ENCODE results near the gene TMEM62.
"Not testable (repeated sequence)": the region's sequence is repeated elsewhere in the genome, so short reads cannot be mapped to it uniquely, and the experiment has no call there.

Gene TMEM62

DNA sequence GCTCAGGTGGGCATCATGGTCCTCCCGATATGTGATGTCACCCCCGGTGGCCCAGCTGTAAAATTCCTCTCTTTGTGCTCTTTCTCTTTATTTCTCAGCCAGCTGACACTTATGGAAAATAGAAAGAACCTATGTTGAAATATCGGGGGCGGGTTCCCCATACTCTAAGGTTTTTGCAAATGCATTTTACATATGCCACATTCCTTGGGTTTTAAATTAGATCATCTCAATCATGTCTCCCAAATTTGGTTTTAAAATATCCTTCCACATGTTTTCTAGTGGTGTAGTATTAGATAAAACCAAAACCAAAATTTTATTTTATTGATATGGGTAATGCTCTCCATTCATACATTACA, 4.4 kb upstream of the TMEM62 start:
- in situ Hi-C loops (cut with HindIII; ENCODE audit: low pct_unique_long_range_greater_than_20kb, low sequenced_read_pairs), result no loop called here
- DNase-seq (ENCODE audit: low read depth in 1 of 2, low spot score in 1 of 2), result no peak
- TF ChIP-seq JUND (IDR thresholded peaks at IDR 0.05; ENCODE audit: low read depth), result no peak

DNA sequence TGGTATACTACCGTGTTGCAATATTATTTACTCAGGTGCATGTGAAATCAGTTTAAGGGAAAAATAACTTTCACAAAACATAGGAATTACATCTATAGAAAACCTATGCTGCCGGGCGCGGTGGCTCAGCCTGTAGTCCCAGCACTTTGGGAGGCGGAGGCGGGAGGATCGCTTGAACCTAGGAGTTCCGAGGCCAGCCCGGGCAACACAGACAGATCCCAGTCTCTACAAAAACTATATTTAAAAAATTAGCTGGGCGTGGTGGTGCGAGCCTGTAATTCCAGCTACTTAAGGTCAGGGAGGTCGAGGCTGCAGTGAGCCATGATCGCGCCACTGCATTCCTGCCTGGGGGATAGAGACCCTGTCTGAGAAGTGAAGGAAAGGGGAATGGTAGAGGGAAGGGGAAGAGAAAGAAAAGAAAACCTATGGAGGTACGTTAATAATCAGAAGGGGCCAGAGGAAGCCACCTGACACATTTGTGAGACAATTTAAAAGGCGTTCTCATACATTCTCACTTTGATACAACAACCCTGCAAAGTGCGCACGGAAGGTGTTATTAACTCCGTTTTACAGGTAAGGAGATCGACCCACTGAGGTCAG, 456 bp upstream of the TMEM62 start:
- peak in 1 of 2 experiments; percentile 14 for DNase-seq (ENCODE audit: low read depth in 1 of 2, low spot score in 1 of 2)
- TF ChIP-seq JUND (IDR thresholded peaks at IDR 0.05; ENCODE audit: low read depth), result no peak
- in situ Hi-C loops (cut with HindIII; ENCODE audit: low pct_unique_long_range_greater_than_20kb, low sequenced_read_pairs), result no loop called here

- TF ChIP-seq JUND (IDR thresholded peaks at IDR 0.05; ENCODE audit: low read depth), result no peak
- in situ Hi-C loops (cut with HindIII; ENCODE audit: low pct_unique_long_range_greater_than_20kb, low sequenced_read_pairs), result no loop called here
- peak; percentile 11 to 18 for DNase-seq (ENCODE audit: low read depth in 1 of 2, low spot score in 1 of 2)
Observed at GRCh38 chr15:43134157-43134635, 810 bp downstream of the TMEM62 start.

DNA sequence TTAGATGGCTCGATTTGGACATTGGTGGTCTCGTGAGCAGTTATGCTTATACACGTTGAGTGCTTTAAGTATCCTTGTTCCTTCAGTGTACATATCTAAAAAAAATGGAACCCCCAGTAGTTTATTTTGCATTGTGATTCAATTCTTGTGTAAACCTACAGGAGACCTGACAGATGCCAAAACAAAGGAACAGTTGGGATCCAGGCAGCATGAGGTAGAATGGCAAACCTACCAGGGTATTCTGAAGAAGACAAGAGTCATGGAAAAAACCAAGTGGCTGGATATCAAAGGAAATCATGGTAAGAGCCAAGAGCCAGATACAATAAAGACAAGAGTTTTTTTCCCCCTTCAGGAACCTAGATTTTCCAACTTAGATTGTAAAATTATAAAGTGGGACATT, 2.0 kb downstream of the TMEM62 start:
- DNase-seq (ENCODE audit: low read depth in 1 of 2, low spot score in 1 of 2), result no peak
- in situ Hi-C loops (cut with HindIII; ENCODE audit: low pct_unique_long_range_greater_than_20kb, low sequenced_read_pairs), result no loop called here
- no peak for TF ChIP-seq JUND (IDR thresholded peaks at IDR 0.05; ENCODE audit: low read depth)

- no peak for TF ChIP-seq JUND (IDR thresholded peaks at IDR 0.05; ENCODE audit: low read depth)
- in situ Hi-C loops (cut with HindIII; ENCODE audit: low pct_unique_long_range_greater_than_20kb, low sequenced_read_pairs), result no loop called here
Observed at GRCh38 chr15:43143203-43143941, 10.0 kb downstream of the TMEM62 start.

DNA sequence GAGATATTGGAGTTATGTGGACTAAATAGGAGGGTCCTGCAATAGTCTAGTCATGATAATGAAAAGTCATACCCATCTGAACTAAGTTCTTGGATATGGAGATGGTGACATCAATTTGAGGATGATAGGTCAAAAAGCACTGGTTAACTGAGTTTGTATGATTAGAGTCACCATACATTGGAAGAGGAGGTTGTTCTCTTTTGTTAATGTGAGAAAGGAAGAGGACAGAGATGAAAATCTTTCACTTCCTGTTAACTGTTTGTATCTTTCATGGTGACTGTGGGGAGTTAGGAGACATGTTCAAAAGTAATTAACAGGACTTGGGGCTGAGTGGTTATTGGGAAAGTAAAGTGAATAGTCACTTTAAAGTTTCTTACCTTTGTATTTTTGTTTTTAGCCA, 11.1 kb downstream of the TMEM62 start:
- TF ChIP-seq JUND (IDR thresholded peaks at IDR 0.05; ENCODE audit: low read depth), result no peak
- DNase-seq (ENCODE audit: low read depth in 1 of 2, low spot score in 1 of 2), result no peak
- in situ Hi-C loops (cut with HindIII; ENCODE audit: low pct_unique_long_range_greater_than_20kb, low sequenced_read_pairs), result no loop called here

More at GRCh38 chr15:43143203-43143941, 10.0 kb downstream of the TMEM62 start:
- DNase-seq (ENCODE audit: low read depth in 1 of 2, low spot score in 1 of 2), result peak in 1 of 2 experiments; percentile 12

GRCh38 chr15:43146184-43146583, 12.8 kb downstream of the TMEM62 start:
- no peak for DNase-seq (ENCODE audit: low read depth in 1 of 2, low spot score in 1 of 2)
- in situ Hi-C loops (cut with HindIII; ENCODE audit: low pct_unique_long_range_greater_than_20kb, low sequenced_read_pairs), result no loop called here
- no peak for TF ChIP-seq JUND (IDR thresholded peaks at IDR 0.05; ENCODE audit: low read depth)

DNA sequence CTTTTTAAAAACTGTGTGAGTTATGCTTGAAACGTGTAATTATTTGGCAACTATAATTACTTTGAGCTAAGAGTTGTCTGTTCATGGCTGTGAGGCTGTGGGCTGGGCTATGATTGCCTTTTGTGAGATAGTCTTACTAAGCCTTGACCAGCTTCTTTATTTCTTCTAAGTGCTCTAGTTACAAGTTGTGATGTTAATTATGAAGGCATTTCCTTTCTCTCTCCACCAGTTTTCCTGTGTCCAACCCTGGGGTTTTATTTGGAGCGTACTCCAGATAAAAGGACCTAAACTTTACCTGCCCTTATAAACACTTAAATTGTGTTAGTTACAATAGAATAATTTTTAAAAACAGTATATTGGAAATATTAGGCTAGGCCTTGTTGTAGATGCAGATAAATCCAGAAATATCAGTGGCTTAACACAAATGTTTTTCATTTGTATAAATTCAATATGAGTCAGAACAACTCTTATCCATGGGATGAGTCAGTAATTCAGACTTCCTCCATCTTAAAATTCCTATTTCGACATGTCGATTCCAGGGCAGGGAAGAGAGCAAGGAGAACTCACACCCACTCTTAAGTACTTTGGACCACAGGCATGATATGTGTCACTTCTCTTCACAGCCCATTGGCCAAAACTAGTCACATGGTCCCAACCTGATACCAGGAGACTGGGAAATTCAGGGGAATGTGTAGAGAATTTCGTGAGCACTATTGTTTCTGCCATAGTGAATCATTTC, 17.0 kb downstream of the TMEM62 start:
- in situ Hi-C loops (cut with HindIII; ENCODE audit: low pct_unique_long_range_greater_than_20kb, low sequenced_read_pairs), result no loop called here
- TF ChIP-seq JUND (IDR thresholded peaks at IDR 0.05; ENCODE audit: low read depth), result no peak
- DNase-seq (ENCODE audit: low read depth in 1 of 2, low spot score in 1 of 2), result no peak

DNA sequence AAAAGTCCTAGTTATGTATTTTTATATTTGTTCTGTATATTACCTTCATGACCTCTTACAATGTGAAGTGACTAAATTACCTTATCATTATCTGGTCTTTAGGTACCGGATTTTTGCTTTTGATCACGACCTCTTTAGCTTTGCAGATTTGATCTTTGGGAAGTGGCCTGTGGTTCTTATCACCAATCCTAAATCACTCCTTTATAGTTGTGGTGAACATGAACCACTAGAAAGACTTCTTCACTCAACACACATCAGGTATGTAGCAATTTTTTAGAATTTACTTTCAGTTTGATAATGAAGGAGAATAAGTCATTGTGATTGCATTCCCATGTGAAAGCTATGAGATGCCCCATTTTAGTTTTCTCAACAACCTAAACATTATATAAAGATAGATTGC, 18.3 kb downstream of the TMEM62 start:
- in situ Hi-C loops (cut with HindIII; ENCODE audit: low pct_unique_long_range_greater_than_20kb, low sequenced_read_pairs), result no loop called here
- TF ChIP-seq JUND (IDR thresholded peaks at IDR 0.05; ENCODE audit: low read depth), result no peak
- no peak for DNase-seq (ENCODE audit: low read depth in 1 of 2, low spot score in 1 of 2)

DNA sequence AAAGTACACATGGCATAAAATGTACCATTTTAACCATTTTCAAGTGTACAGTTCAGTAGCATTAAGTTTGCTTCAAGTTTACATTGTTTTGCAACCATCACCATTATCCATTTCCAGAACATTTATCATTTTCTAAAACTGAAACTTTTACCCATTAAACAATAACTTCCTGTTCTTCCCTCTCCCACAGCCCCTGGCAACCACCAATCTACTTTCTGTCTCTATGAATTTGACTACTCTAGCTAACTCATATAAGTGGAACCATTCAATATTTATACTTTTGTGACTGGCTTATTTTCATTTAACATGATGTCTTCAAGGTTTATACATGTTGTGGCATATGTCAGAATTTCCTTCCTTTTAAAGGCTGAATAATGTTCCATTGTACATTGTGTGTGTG, 19.9 kb downstream of the TMEM62 start:
- no peak for TF ChIP-seq JUND (IDR thresholded peaks at IDR 0.05; ENCODE audit: low read depth)
- no peak for DNase-seq (ENCODE audit: low read depth in 1 of 2, low spot score in 1 of 2)
- in situ Hi-C loops (cut with HindIII; ENCODE audit: low pct_unique_long_range_greater_than_20kb, low sequenced_read_pairs), result no loop called here

DNA sequence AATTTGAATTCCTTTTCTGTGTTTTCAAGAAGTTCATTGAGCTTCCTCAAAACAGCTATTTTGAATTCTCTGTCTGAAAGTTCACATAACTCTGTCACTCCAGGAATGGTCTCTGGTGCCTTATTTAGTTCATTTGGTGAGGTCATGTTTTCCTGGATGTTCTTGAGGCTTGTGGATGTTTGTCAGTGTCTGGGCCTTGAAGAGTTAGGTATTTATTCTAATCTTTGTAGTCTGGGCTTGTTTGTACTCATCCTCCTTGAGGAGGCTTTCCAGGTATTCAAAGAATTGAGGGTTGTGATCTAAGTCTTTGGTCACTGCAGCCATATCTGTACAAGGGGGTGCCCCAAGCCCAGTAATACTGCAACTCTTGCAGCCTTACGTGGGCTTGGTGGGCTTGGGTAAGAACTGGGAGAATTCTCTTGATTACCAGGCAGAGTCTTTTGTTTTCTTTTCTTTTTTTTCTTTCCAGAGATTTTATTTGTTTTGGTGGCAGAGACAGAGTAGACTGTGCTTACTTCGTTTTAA, 32.5 kb downstream of the TMEM62 start:
- in situ Hi-C loops (cut with HindIII; ENCODE audit: low pct_unique_long_range_greater_than_20kb, low sequenced_read_pairs), result no loop called here
- DNase-seq (ENCODE audit: low read depth in 1 of 2, low spot score in 1 of 2), result no peak
- TF ChIP-seq JUND (IDR thresholded peaks at IDR 0.05; ENCODE audit: low read depth), result no peak

DNA sequence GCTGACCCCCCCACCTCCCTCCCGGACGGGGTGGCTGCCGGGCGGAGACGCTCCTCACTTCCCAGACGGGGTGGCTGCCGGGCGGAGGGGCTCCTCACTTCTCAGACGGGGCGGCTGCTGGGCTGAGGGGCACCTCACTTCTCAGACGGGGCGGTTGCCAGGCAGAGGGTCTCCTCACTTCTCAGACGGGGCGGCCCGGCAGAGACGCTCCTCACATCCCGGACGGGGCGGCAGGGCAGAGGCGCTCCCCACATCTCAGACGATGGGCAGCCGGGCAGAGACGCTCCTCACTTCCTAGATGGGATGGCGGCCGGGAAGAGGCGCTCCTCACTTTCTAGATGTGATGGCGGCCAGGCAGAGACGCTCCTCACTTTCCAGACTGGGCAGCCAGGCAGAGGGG, 33.9 kb downstream of the TMEM62 start:
- in situ Hi-C loops (cut with HindIII; ENCODE audit: low pct_unique_long_range_greater_than_20kb, low sequenced_read_pairs); DNase-seq (ENCODE audit: low read depth in 1 of 2, low spot score in 1 of 2): not testable (repeated sequence)

Data from T47D (cell line).